ENCODE results near the gene CASK. TPM values are rescaled to one million over a fixed set of nuclear protein-coding genes. Genes with fewer than 3 reads are reported as not detected.

Gene CASK
- polyA plus RNA-seq, 2 donors = 5.2 to 7.7 TPM

DNA sequence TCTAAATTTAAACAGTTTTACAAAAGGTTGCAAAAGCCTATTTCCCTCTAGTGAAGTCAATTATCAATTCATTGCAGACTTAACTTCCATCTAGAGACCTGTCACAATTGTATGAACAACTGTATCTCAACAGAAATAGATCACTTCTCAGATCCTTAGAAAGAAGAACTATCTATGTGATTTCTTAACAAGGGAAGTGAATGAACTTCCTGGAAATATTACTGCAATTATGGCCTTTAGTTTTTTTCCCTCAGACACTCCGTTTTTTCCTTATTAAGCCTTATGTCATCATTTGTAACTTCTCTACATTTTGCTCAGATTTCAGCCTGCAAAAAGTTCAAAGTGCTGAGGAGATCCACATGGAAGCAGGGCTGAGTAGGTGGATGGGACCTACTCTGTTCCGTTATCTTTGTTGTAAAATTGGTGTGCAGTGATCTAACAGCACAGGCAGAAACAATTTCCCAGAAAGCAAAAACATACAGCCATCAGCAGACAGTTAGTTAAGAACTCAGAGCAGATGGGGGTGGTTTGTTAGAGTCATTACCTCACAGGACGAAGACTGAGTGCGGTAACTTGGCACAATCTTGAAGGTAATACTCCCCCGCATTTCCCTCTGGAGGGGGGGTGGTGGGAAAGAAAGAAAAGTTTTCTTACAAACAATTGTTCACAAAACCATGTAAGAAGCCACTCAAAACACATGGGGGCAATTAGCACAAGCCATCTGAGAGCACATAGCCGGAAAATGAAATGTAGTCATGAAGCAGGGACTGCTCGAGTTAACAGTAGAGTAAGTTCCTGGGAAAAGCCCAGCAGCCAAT, 363.9 kb downstream of the CASK start:
- Histone ChIP-seq H3K36me3 (ENCODE audit: control insufficient read depth in 2 of 2, insufficient read depth in 2 of 2, low read length in 1 of 2) (no peaks in the 10 kb centered on the region), H3K4me1 (ENCODE audit: control insufficient read depth in 2 of 2, insufficient read depth in 2 of 2, low read length in 1 of 2) (no peaks in the 10 kb centered on the region), H3K27me3 (ENCODE audit: control insufficient read depth in 1 of 2, insufficient read depth in 2 of 2, low read length in 2 of 2) (no peaks in the 10 kb centered on the region), H3K27ac (ENCODE audit: low read depth in 2 of 2, low read length in 1 of 2) (peak overlapping the region; percentile 7 to 47), H3K4me3 (ENCODE audit: low read depth in 1 of 2, low read length in 2 of 2) (no peak overlapping the region), H3K9me3 (ENCODE audit: control insufficient read depth in 2 of 2, insufficient read depth in 1 of 2, low read depth in 1 of 2, low read length in 1 of 2) (no peaks in the 10 kb centered on the region)
- WGBS, 2 donors = 45 to 54% methylated on average over 7 of the region's 7 CpGs

- H3K27ac ChIP-seq (ENCODE audit: low read depth in 2 of 2, low read length in 1 of 2) = no peak overlapping the region
- H3K36me3 ChIP-seq (ENCODE audit: control insufficient read depth in 2 of 2, insufficient read depth in 2 of 2, low read length in 1 of 2) = no peaks in the 10 kb centered on the region
- no peaks in the 10 kb centered on the region for H3K9me3 ChIP-seq (ENCODE audit: control insufficient read depth in 2 of 2, insufficient read depth in 1 of 2, low read depth in 1 of 2, low read length in 1 of 2)
- WGBS, 2 donors = 8 to 20% methylated on average over 2 of the region's 2 CpGs
- no peak overlapping the region for H3K4me3 ChIP-seq (ENCODE audit: low read depth in 1 of 2, low read length in 2 of 2)
- no peaks in the 10 kb centered on the region for H3K4me1 ChIP-seq (ENCODE audit: control insufficient read depth in 2 of 2, insufficient read depth in 2 of 2, low read length in 1 of 2)
- H3K27me3 ChIP-seq (ENCODE audit: control insufficient read depth in 1 of 2, insufficient read depth in 2 of 2, low read length in 2 of 2) = no peaks in the 10 kb centered on the region
These were observed 364.8 kb downstream of the CASK start for GRCh38 chrX:41558531-41558930.

GRCh38 chrX:41556958-41557357, 366.4 kb downstream of the CASK start:
- no peak overlapping the region for H3K27ac ChIP-seq (ENCODE audit: low read depth in 2 of 2, low read length in 1 of 2)
- H3K4me1 ChIP-seq (ENCODE audit: control insufficient read depth in 2 of 2, insufficient read depth in 2 of 2, low read length in 1 of 2) = no peaks in the 10 kb centered on the region
- no peaks in the 10 kb centered on the region for H3K36me3 ChIP-seq (ENCODE audit: control insufficient read depth in 2 of 2, insufficient read depth in 2 of 2, low read length in 1 of 2)
- H3K27me3 ChIP-seq (ENCODE audit: control insufficient read depth in 1 of 2, insufficient read depth in 2 of 2, low read length in 2 of 2) = no peaks in the 10 kb centered on the region
- 60 to 79% methylated on average over 2 of the region's 2 CpGs for WGBS, 2 donors
- no peak overlapping the region for H3K4me3 ChIP-seq (ENCODE audit: low read depth in 1 of 2, low read length in 2 of 2)
- H3K9me3 ChIP-seq (ENCODE audit: control insufficient read depth in 2 of 2, insufficient read depth in 1 of 2, low read depth in 1 of 2, low read length in 1 of 2) = no peaks in the 10 kb centered on the region

- H3K27ac ChIP-seq (ENCODE audit: low read depth in 2 of 2, low read length in 1 of 2) = no peak overlapping the region
- H3K9me3 ChIP-seq (ENCODE audit: control insufficient read depth in 2 of 2, insufficient read depth in 1 of 2, low read depth in 1 of 2, low read length in 1 of 2) = no peaks in the 10 kb centered on the region
- H3K36me3 ChIP-seq (ENCODE audit: control insufficient read depth in 2 of 2, insufficient read depth in 2 of 2, low read length in 1 of 2) = no peaks in the 10 kb centered on the region
- 74 to 80% methylated on average over 6 of the region's 6 CpGs for WGBS, 2 donors
- no peaks in the 10 kb centered on the region for H3K4me1 ChIP-seq (ENCODE audit: control insufficient read depth in 2 of 2, insufficient read depth in 2 of 2, low read length in 1 of 2)
- no peaks in the 10 kb centered on the region for H3K27me3 ChIP-seq (ENCODE audit: control insufficient read depth in 1 of 2, insufficient read depth in 2 of 2, low read length in 2 of 2)
- no peak overlapping the region for H3K4me3 ChIP-seq (ENCODE audit: low read depth in 1 of 2, low read length in 2 of 2)
These were observed 369.7 kb downstream of the CASK start for GRCh38 chrX:41553688-41554087.

DNA sequence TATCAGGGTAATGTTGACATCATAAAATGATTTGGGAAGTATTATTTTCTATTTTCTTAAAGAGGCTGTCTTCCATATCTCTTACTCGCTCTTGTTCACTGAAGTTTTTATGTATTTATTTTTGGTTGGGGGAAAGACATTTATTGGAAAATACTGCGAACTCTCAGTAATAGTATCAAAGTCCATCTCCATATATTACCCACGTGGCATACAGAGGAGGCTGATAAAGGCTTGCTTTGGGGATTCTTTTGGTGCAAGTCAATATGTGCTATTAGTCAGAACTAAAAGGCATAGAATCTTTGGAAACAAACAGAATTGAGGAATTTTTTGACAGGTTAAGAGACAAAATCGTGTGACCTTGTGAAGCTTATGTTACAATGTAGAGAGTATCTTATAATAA, 374.9 kb downstream of the CASK start:
- Histone ChIP-seq H3K27ac (ENCODE audit: low read depth in 2 of 2, low read length in 1 of 2) (no peak overlapping the region), H3K36me3 (ENCODE audit: control insufficient read depth in 2 of 2, insufficient read depth in 2 of 2, low read length in 1 of 2) (no peaks in the 10 kb centered on the region), H3K4me3 (ENCODE audit: low read depth in 1 of 2, low read length in 2 of 2) (no peak overlapping the region), H3K4me1 (ENCODE audit: control insufficient read depth in 2 of 2, insufficient read depth in 2 of 2, low read length in 1 of 2) (no peaks in the 10 kb centered on the region), H3K27me3 (ENCODE audit: control insufficient read depth in 1 of 2, insufficient read depth in 2 of 2, low read length in 2 of 2) (peaks cover 0 to 2% of the 10 kb centered on the region in 2 donors), H3K9me3 (ENCODE audit: control insufficient read depth in 2 of 2, insufficient read depth in 1 of 2, low read depth in 1 of 2, low read length in 1 of 2) (no peaks in the 10 kb centered on the region)
- WGBS, 2 donors = 73 to 92% methylated on average over 4 of the region's 4 CpGs

DNA sequence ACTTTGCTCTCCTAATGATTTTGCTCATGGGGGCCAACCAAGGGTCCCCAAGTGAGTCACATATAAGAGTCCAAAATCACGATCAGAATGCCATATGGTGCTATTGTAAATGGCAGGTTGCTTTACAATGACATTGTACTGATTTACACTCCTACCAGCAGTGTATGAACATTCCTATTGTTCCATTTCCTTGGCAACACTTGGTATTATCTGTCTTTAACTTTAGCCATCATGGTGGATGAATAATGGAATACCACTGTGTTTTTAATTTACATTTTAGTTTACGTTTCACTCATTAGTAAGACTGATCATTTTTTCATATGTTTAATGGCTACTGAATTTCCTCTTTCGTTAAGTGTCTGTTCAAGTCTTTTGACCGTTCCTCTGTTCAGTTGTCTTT, 379.7 kb downstream of the CASK start:
- WGBS, 2 donors = 89 to 99% methylated on average over 4 of the region's 4 CpGs
- Histone ChIP-seq H3K9me3 (ENCODE audit: control insufficient read depth in 2 of 2, insufficient read depth in 1 of 2, low read depth in 1 of 2, low read length in 1 of 2) (no peaks in the 10 kb centered on the region), H3K27ac (ENCODE audit: low read depth in 2 of 2, low read length in 1 of 2) (no peak overlapping the region)

GRCh38 chrX:41543025-41543424, 380.3 kb downstream of the CASK start:
- Histone ChIP-seq H3K36me3 (ENCODE audit: control insufficient read depth in 2 of 2, insufficient read depth in 2 of 2, low read length in 1 of 2) (no peaks in the 10 kb centered on the region), H3K27ac (ENCODE audit: low read depth in 2 of 2, low read length in 1 of 2) (no peak overlapping the region), H3K4me3 (ENCODE audit: low read depth in 1 of 2, low read length in 2 of 2) (no peak overlapping the region), H3K9me3 (ENCODE audit: control insufficient read depth in 2 of 2, insufficient read depth in 1 of 2, low read depth in 1 of 2, low read length in 1 of 2) (no peaks in the 10 kb centered on the region), H3K27me3 (ENCODE audit: control insufficient read depth in 1 of 2, insufficient read depth in 2 of 2, low read length in 2 of 2) (peaks cover 0 to 3% of the 10 kb centered on the region in 2 donors), H3K4me1 (ENCODE audit: control insufficient read depth in 2 of 2, insufficient read depth in 2 of 2, low read length in 1 of 2) (no peaks in the 10 kb centered on the region)
- WGBS, 2 donors = 89 to 98% methylated on average over 1 of the region's 1 CpG

More for the DNA sequence above, 379.7 kb downstream of the CASK start:
- no peaks in the 10 kb centered on the region for H3K36me3 ChIP-seq (ENCODE audit: control insufficient read depth in 2 of 2, insufficient read depth in 2 of 2, low read length in 1 of 2)
- H3K4me3 ChIP-seq (ENCODE audit: low read depth in 1 of 2, low read length in 2 of 2) = no peak overlapping the region
- no peaks in the 10 kb centered on the region for H3K4me1 ChIP-seq (ENCODE audit: control insufficient read depth in 2 of 2, insufficient read depth in 2 of 2, low read length in 1 of 2)
- H3K27me3 ChIP-seq (ENCODE audit: control insufficient read depth in 1 of 2, insufficient read depth in 2 of 2, low read length in 2 of 2) = peaks cover 0 to 3% of the 10 kb centered on the region in 2 donors

DNA sequence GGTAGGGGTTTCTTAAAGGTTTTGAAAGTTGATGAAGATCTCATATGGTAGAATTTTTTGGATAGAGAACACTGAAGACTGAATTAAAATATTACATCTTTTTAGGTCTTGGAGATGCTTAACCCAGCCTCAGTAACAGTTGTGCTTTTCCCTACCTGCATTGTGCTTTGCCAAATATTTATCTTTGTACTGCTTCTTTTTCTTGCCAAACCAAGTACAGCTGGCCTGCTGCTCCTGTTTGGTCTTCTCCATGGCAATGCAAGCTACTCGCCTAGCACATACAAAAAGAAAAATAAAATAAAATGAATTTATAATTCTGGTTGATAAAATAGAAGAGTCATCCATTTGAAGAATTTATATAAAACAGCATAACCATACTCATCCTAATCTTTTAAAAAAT, 380.8 kb downstream of the CASK start:
- Histone ChIP-seq H3K27me3 (ENCODE audit: control insufficient read depth in 1 of 2, insufficient read depth in 2 of 2, low read length in 2 of 2) (peaks cover 0 to 3% of the 10 kb centered on the region in 2 donors), H3K9me3 (ENCODE audit: control insufficient read depth in 2 of 2, insufficient read depth in 1 of 2, low read depth in 1 of 2, low read length in 1 of 2) (no peaks in the 10 kb centered on the region), H3K4me3 (ENCODE audit: low read depth in 1 of 2, low read length in 2 of 2) (no peak overlapping the region), H3K36me3 (ENCODE audit: control insufficient read depth in 2 of 2, insufficient read depth in 2 of 2, low read length in 1 of 2) (no peaks in the 10 kb centered on the region), H3K27ac (ENCODE audit: low read depth in 2 of 2, low read length in 1 of 2) (no peak overlapping the region), H3K4me1 (ENCODE audit: control insufficient read depth in 2 of 2, insufficient read depth in 2 of 2, low read length in 1 of 2) (no peaks in the 10 kb centered on the region)
- 63 to 83% methylated on average over 1 of the region's 1 CpG for WGBS, 2 donors

GRCh38 chrX:41542135-41542534, 381.2 kb downstream of the CASK start:
- Histone ChIP-seq H3K4me3 (ENCODE audit: low read depth in 1 of 2, low read length in 2 of 2) (no peak overlapping the region), H3K9me3 (ENCODE audit: control insufficient read depth in 2 of 2, insufficient read depth in 1 of 2, low read depth in 1 of 2, low read length in 1 of 2) (no peaks in the 10 kb centered on the region), H3K4me1 (ENCODE audit: control insufficient read depth in 2 of 2, insufficient read depth in 2 of 2, low read length in 1 of 2) (no peaks in the 10 kb centered on the region), H3K27ac (ENCODE audit: low read depth in 2 of 2, low read length in 1 of 2) (no peak overlapping the region), H3K36me3 (ENCODE audit: control insufficient read depth in 2 of 2, insufficient read depth in 2 of 2, low read length in 1 of 2) (no peaks in the 10 kb centered on the region), H3K27me3 (ENCODE audit: control insufficient read depth in 1 of 2, insufficient read depth in 2 of 2, low read length in 2 of 2) (peaks cover 0 to 3% of the 10 kb centered on the region in 2 donors)
- WGBS, 2 donors = 77 to 94% methylated on average over 4 of the region's 4 CpGs

GRCh38 chrX:41541386-41541785, 382.0 kb downstream of the CASK start:
- Histone ChIP-seq H3K36me3 (ENCODE audit: control insufficient read depth in 2 of 2, insufficient read depth in 2 of 2, low read length in 1 of 2) (no peaks in the 10 kb centered on the region), H3K4me1 (ENCODE audit: control insufficient read depth in 2 of 2, insufficient read depth in 2 of 2, low read length in 1 of 2) (no peaks in the 10 kb centered on the region), H3K27ac (ENCODE audit: low read depth in 2 of 2, low read length in 1 of 2) (no peak overlapping the region), H3K27me3 (ENCODE audit: control insufficient read depth in 1 of 2, insufficient read depth in 2 of 2, low read length in 2 of 2) (peaks cover 0 to 3% of the 10 kb centered on the region in 2 donors), H3K4me3 (ENCODE audit: low read depth in 1 of 2, low read length in 2 of 2) (no peak overlapping the region), H3K9me3 (ENCODE audit: control insufficient read depth in 2 of 2, insufficient read depth in 1 of 2, low read depth in 1 of 2, low read length in 1 of 2) (no peaks in the 10 kb centered on the region)
- 72 to 83% methylated on average over 2 of the region's 2 CpGs for WGBS, 2 donors

Measured in esophagus (tissue), 2 donors.